Measurements from ENCODE around the gene SEMA4D.

- TF ChIP-seq PCBP2 (IDR thresholded peaks at IDR 0.05; ENCODE audit: low read depth, low read length, poor library complexity, severe bottlenecking) (no peak), CTCF (IDR thresholded peaks at IDR 0.05 in 2 of 3, conservative IDR thresholded peaks at IDR 0.05 in 1 of 3; ENCODE audit: insufficient read depth in 2 of 3, low read depth in 1 of 3, low read length in 3 of 3) (no peak), TAF9B (IDR thresholded peaks at IDR 0.05; ENCODE audit: partially characterized antibody) (no peak), CREM (IDR thresholded peaks at IDR 0.05; ENCODE audit: low read depth) (no peak), GABPB1 (CRISPR knock-in tag; IDR thresholded peaks at IDR 0.05) (no peak), NBN (IDR thresholded peaks at IDR 0.05; ENCODE audit: low read depth) (no peak)
Measured at GRCh38 chr9:89428222-89428761, 69.6 kb downstream of the SEMA4D start.

Measured in K562 (cell line).